Loucy (cell line): ENCODE results near the gene EDRF1.

Source experiments
- H2AFZ ChIP-seq: fragments of 200-600 bp; sonication (generic); 2 replicates; pipeline ENCODE4 v1.6.0; 2016; ENCODE audit warnings: antibody characterized with exemption, mild to moderate bottlenecking, low read length, moderate library complexity
- H3F3A ChIP-seq: fragments of 200-600 bp; 2 replicates; pipeline ENCODE4 v1.6.0; 2016; ENCODE audit warnings: antibody characterized with exemption, low read depth, mild to moderate bottlenecking
- H3K27me3 ChIP-seq: fragments of 200-600 bp; sonication (generic); 2 replicates; pipeline ENCODE4 v1.6.1; 2014; ENCODE audit warnings: low read length, mild to moderate bottlenecking; ENCODE audit not compliant: insufficient read depth, poor library complexity, severe bottlenecking
- H3K36me3 ChIP-seq: fragments of 200-600 bp; sonication (generic); 2 replicates; pipeline ENCODE4 v1.6.1; 2016; ENCODE audit warnings: low read length; ENCODE audit not compliant: insufficient read depth
- H3K4me1 ChIP-seq: fragments of 200-600 bp; sonication (generic); 2 replicates; pipeline ENCODE4 v1.5.1; 2014; ENCODE audit warnings: low read length, mild to moderate bottlenecking; ENCODE audit not compliant: insufficient read depth, poor library complexity, severe bottlenecking
- H3K4me2 ChIP-seq: fragments of 200-600 bp; sonication (generic); 2 replicates; pipeline ENCODE4 v1.6.0; 2014; ENCODE audit warnings: antibody characterized with exemption, low read length, low read depth, mild to moderate bottlenecking; ENCODE audit not compliant: poor library complexity, severe bottlenecking
- H3K4me3 ChIP-seq: fragments of 200-600 bp; sonication (generic); 2 replicates; pipeline ENCODE4 v1.5.1; 2014; ENCODE audit warnings: low read length, mild to moderate bottlenecking, mixed read lengths; ENCODE audit not compliant: poor library complexity, severe bottlenecking
- H3K79me2 ChIP-seq: fragments of 200-600 bp; sonication (generic); 2 replicates; pipeline ENCODE4 v1.6.1; 2014; ENCODE audit warnings: low read length; ENCODE audit not compliant: insufficient read depth
- H3K9ac ChIP-seq: fragments of 200-600 bp; sonication (generic); 2 replicates; pipeline ENCODE4 v1.6.0; 2014; ENCODE audit warnings: mild to moderate bottlenecking, low read depth, low read length, moderate library complexity; ENCODE audit not compliant: poor library complexity, severe bottlenecking
- H3K9me2 ChIP-seq: fragments of 200-600 bp; sonication (generic); replicated peaks from 2 replicates; pipeline ENCODE4 v1.6.1; 2016; ENCODE audit warnings: low read depth, low read length, mixed read lengths
- H3K9me3 ChIP-seq: fragments of 200-600 bp; sonication (generic); 2 replicates; pipeline ENCODE4 v1.6.1; 2014; ENCODE audit warnings: mild to moderate bottlenecking, antibody characterized with exemption, low read length, low read depth; ENCODE audit not compliant: insufficient read depth
- H4K20me1 ChIP-seq: fragments of 200-600 bp; sonication (generic); 2 replicates; pipeline ENCODE4 v1.6.0; 2014; ENCODE audit warnings: antibody characterized with exemption, low read length, mild to moderate bottlenecking; ENCODE audit not compliant: insufficient read depth, poor library complexity, severe bottlenecking
- CTCF ChIP-seq: fragments of 200-600 bp; sonication (generic); conservative IDR thresholded peaks from 2 replicates; pipeline ENCODE4 v1.5.1; 2014; ENCODE audit warnings: mild to moderate bottlenecking, antibody characterized with exemption, low read length
- EZH2phosphoT487 ChIP-seq: fragments of 200-600 bp; IDR thresholded peaks from 2 replicates; pipeline ENCODE4 v1.6.1; 2018; ENCODE audit warnings: antibody characterized with exemption, mild to moderate bottlenecking, moderate library complexity, borderline replicate concordance

The EDRF1 gene

GRCh38 chr10:125797994-125798662 lies 78.6 kb downstream of the EDRF1 start:
- H3K36me3 ChIP-seq = peaks cover 9% of the 10 kb centered on the region; the same call in 1 of the 2 replicates

DNA sequence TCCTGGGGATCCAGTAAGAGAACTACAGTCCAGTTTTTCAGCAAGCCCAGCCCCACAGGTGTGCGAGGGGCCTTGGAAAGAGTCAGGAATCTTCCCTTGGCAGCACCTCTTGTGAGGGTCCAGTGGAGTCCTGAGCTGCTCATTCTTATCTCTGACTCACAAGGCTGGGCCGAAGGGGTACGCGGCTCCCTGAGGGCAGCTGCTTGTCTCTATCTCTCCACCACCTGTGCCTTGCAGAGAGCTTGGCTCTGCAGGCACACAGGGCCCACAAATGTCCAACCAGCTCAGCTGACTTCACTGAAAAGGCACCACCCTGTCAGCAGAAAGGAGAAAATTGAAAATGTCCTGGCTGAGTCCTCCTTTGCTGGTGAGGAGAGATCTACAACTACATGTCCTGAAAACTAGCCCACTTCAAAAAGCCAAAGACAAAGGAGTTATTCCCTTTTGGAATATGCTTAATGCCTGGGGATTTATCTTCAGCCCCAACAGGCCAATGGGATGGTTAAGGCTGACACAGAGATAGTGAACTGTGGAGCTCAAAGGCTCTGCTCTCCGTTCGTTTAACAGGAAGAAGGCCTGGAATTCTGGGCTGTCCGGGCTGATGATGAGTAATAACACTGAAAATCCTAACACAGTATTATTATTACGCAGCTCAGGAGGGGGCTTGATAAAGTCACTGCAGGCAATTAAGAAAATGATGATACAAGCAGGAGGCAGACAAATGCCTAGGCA lies 80.1 kb downstream of the EDRF1 start:
- Histone ChIP-seq H3K79me2 (no peaks in the 10 kb centered on the region), H3K9me3 (no peaks in the 10 kb centered on the region), H3K9me2 (no peaks in the 10 kb centered on the region), H3K36me3 (no peaks in the 10 kb centered on the region), H3K9ac (no peak overlapping the region), H2AFZ (no peak overlapping the region), H3K4me1 (peaks cover 5% of the 10 kb centered on the region), H3F3A (no peaks in the 10 kb centered on the region), H4K20me1 (no peaks in the 10 kb centered on the region), H3K27me3 (no peaks in the 10 kb centered on the region), H3K4me2 (no peak overlapping the region), H3K4me3 (no peak overlapping the region)
- TF ChIP-seq EZH2phosphoT487 (no peak), CTCF (no peak)

More at GRCh38 chr10:125797994-125798662, 78.6 kb downstream of the EDRF1 start:
- H3K4me3 ChIP-seq = no peak overlapping the region
- H3K27me3 ChIP-seq = no peaks in the 10 kb centered on the region
- no peak overlapping the region for H2AFZ ChIP-seq
- no peaks in the 10 kb centered on the region for H4K20me1 ChIP-seq
- no peaks in the 10 kb centered on the region for H3K9me2 ChIP-seq
- no peaks in the 10 kb centered on the region for H3K9me3 ChIP-seq
- no peak for TF ChIP-seq EZH2phosphoT487
- no peak for TF ChIP-seq CTCF
- no peaks in the 10 kb centered on the region for H3F3A ChIP-seq
- H3K4me1 ChIP-seq = peaks cover 5% of the 10 kb centered on the region
- H3K79me2 ChIP-seq = no peaks in the 10 kb centered on the region
- H3K4me2 ChIP-seq = no peak overlapping the region
- H3K9ac ChIP-seq = no peak overlapping the region

DNA sequence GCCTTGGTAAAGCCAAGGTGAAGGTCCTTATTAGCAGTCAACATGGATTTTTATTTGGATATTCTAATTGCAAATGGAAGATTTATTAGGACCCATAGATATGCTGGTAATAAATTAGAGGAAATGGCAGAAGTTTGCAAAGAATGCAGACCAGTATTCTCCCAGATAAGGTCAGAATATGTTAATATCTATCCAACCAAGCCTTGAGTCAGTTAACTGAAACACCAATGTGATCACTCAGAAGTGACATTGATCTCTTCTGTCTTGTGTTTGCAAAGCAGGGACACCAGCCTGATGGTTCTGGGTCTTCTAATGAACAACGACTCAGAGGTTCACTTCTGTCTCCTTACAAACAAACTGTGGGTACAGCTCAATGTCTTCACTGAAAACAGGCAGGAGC lies 82.1 kb downstream of the EDRF1 start:
- Histone ChIP-seq H3K4me3 (no peak overlapping the region), H3K9ac (no peak overlapping the region), H3K79me2 (no peaks in the 10 kb centered on the region), H3K9me2 (no peaks in the 10 kb centered on the region), H3F3A (no peaks in the 10 kb centered on the region), H3K9me3 (no peaks in the 10 kb centered on the region), H3K27me3 (no peaks in the 10 kb centered on the region), H4K20me1 (no peaks in the 10 kb centered on the region), H3K4me1 (no peaks in the 10 kb centered on the region), H3K4me2 (no peak overlapping the region), H2AFZ (no peak overlapping the region), H3K36me3 (no peaks in the 10 kb centered on the region)
- TF ChIP-seq CTCF (no peak), EZH2phosphoT487 (no peak)
